Smooth muscle cell (in vitro differentiated cells): ENCODE data around the gene TMEM156. TPM values are rescaled to one million over a fixed set of nuclear protein-coding genes. Genes with fewer than 3 reads are reported as not detected.
A peak's percentile ranks its signal among the peaks of the same experiment; 100 is the strongest.
"Not testable (repeated sequence)": the region's sequence is repeated elsewhere in the genome, so short reads cannot be mapped to it uniquely, and the experiment has no call there.

Source experiments
- DNase-seq: peaks from one replicate; lab custom pipeline; 2025; ENCODE audit not compliant: unreplicated experiment; lab: John Stamatoyannopoulos, UW
- H2AFZ ChIP-seq: fragments of 200-600 bp; sonication (generic); 2 replicates; pipeline ENCODE4 v1.6.0; 2016; ENCODE audit warnings: antibody characterized with exemption, low read depth, mild to moderate bottlenecking
- H3F3A ChIP-seq: fragments of 200-600 bp; sonication (generic); 2 replicates; pipeline ENCODE4 v1.6.0; 2017; ENCODE audit warnings: antibody characterized with exemption, low read depth
- H3K27ac ChIP-seq: fragments of 200-600 bp; sonication (generic); 2 replicates; pipeline ENCODE4 v1.5.1; 2016; ENCODE audit warnings: low read depth, mild to moderate bottlenecking
- H3K27me3 ChIP-seq: fragments of 200-600 bp; sonication (generic); 2 replicates; pipeline ENCODE4 v1.6.1; 2016; ENCODE audit warnings: low read depth, mild to moderate bottlenecking
- H3K36me3 ChIP-seq: fragments of 200-600 bp; sonication (generic); 2 replicates; pipeline ENCODE4 v1.5.1; 2016; ENCODE audit warnings: low read depth
- H3K4me1 ChIP-seq: fragments of 200-600 bp; sonication (generic); 2 replicates; pipeline ENCODE4 v1.5.1; 2016; ENCODE audit warnings: low read depth
- H3K4me2 ChIP-seq: fragments of 200-600 bp; sonication (generic); 2 replicates; pipeline ENCODE4 v1.6.0; 2016; ENCODE audit warnings: mild to moderate bottlenecking
- H3K4me3 ChIP-seq: fragments of 200-600 bp; sonication (generic); 2 replicates; pipeline ENCODE4 v1.5.1; 2016; ENCODE audit warnings: mild to moderate bottlenecking
- H3K79me2 ChIP-seq: fragments of 200-600 bp; sonication (generic); 2 replicates; pipeline ENCODE4 v1.6.0; 2016; ENCODE audit warnings: low read depth, mild to moderate bottlenecking
- H3K9ac ChIP-seq: fragments of 200-600 bp; sonication (generic); 2 replicates; pipeline ENCODE4 v1.6.0; 2016; ENCODE audit warnings: low read depth
- H3K9me3 ChIP-seq: fragments of 200-600 bp; sonication (generic); replicated peaks from 2 replicates; pipeline ENCODE4 v1.5.1; 2016; ENCODE audit warnings: low read depth
- H4K20me1 ChIP-seq: fragments of 200-600 bp; sonication (generic); 2 replicates; pipeline ENCODE4 v1.6.0; 2016; ENCODE audit warnings: low read depth
- WGBS: methylation state at CpG from one replicate; pipeline ENCODE4 v1.1.7; 2016; ENCODE audit warnings: low lambda C conversion rate; 5-methylcytosine and 5-hydroxymethylcytosine counted together
- polyA plus RNA-seq: library from polyadenylated mRNA; unstranded; fragments of >200 nt; fragmentation: Nextera tagmentation; extraction: Ambion mirVana; gene quantifications from 2 replicates; pipeline ENCODE4 v1.2.1, GENCODE V29; 2016
- total RNA-seq: library from RNA; depleted of rRNA; stranded (reverse); fragments of >200 nt; gene quantifications from 2 replicates; pipeline ENCODE4 v1.2.3, GENCODE V29; 2014
- TF ChIP-seq, protein P1 (sequence below): fragments of 200-600 bp; sonication (generic); IDR thresholded peaks from 2 replicates; pipeline ENCODE4 v1.5.1; 2017; ENCODE audit warnings: borderline replicate concordance, mild to moderate bottlenecking, antibody characterized with exemption; ENCODE audit not compliant: insufficient read depth, poor library complexity, severe bottlenecking

Gene TMEM156
- total and polyA plus RNA-seq, 2 experiments from 2014 or later: 0.04 TPM; not detected in 1

- Histone ChIP-seq H3K27ac (peak overlapping the region; percentile 98), H3K79me2 (no peaks in the 10 kb centered on the region), H3K4me1 (no peaks in the 10 kb centered on the region), H4K20me1 (no peaks in the 10 kb centered on the region), H3K9ac (peak overlapping the region; percentile 84), H3F3A (peaks cover 4% of the 10 kb centered on the region), H2AFZ (no peak overlapping the region), H3K36me3 (no peaks in the 10 kb centered on the region), H3K4me3 (no peak overlapping the region), H3K27me3 (no peaks in the 10 kb centered on the region), H3K4me2 (peak overlapping the region; percentile 54), H3K9me3 (no peaks in the 10 kb centered on the region)
- no peak for DNase-seq
- 59% methylated on average over 7 of the region's 7 CpGs for WGBS
- TF ChIP-seq, protein P1, sequence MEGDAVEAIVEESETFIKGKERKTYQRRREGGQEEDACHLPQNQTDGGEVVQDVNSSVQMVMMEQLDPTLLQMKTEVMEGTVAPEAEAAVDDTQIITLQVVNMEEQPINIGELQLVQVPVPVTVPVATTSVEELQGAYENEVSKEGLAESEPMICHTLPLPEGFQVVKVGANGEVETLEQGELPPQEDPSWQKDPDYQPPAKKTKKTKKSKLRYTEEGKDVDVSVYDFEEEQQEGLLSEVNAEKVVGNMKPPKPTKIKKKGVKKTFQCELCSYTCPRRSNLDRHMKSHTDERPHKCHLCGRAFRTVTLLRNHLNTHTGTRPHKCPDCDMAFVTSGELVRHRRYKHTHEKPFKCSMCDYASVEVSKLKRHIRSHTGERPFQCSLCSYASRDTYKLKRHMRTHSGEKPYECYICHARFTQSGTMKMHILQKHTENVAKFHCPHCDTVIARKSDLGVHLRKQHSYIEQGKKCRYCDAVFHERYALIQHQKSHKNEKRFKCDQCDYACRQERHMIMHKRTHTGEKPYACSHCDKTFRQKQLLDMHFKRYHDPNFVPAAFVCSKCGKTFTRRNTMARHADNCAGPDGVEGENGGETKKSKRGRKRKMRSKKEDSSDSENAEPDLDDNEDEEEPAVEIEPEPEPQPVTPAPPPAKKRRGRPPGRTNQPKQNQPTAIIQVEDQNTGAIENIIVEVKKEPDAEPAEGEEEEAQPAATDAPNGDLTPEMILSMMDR: no peak
These were observed 64.7 kb downstream of the TMEM156 start for GRCh38 chr4:38967260-38968095.

- peak overlapping the region; percentile 84 for H3K9ac ChIP-seq
- WGBS: 78% methylated on average over 3 of the region's 3 CpGs
- H3K4me3 ChIP-seq: no peak overlapping the region
- no peaks in the 10 kb centered on the region for H3K9me3 ChIP-seq
- peaks cover 4% of the 10 kb centered on the region for H3F3A ChIP-seq
- peak overlapping the region; percentile 98 for H3K27ac ChIP-seq
- no peaks in the 10 kb centered on the region for H3K27me3 ChIP-seq
- H3K4me1 ChIP-seq: no peaks in the 10 kb centered on the region
- H3K36me3 ChIP-seq: no peaks in the 10 kb centered on the region
- H4K20me1 ChIP-seq: no peaks in the 10 kb centered on the region
- H3K79me2 ChIP-seq: no peaks in the 10 kb centered on the region
- H3K4me2 ChIP-seq: no peak overlapping the region
- TF ChIP-seq, protein P1: no peak
- H2AFZ ChIP-seq: peak overlapping the region; percentile 6
- DNase-seq: no peak
These were observed 66.3 kb downstream of the TMEM156 start for GRCh38 chr4:38965866-38966265.

- no peaks in the 10 kb centered on the region for H3K36me3 ChIP-seq
- DNase-seq: no peak
- H2AFZ ChIP-seq: no peak overlapping the region
- H3F3A ChIP-seq: peaks cover 4% of the 10 kb centered on the region
- no peak overlapping the region for H3K4me3 ChIP-seq
- TF ChIP-seq, protein P1: no peak
- H3K79me2 ChIP-seq: no peaks in the 10 kb centered on the region
- no peaks in the 10 kb centered on the region for H3K9me3 ChIP-seq
- H3K27me3 ChIP-seq: no peaks in the 10 kb centered on the region
- H3K9ac ChIP-seq: no peak overlapping the region
- no peaks in the 10 kb centered on the region for H3K4me1 ChIP-seq
- no peaks in the 10 kb centered on the region for H4K20me1 ChIP-seq
- WGBS: 85% methylated on average over 11 of the region's 11 CpGs
- no peak overlapping the region for H3K27ac ChIP-seq
- H3K4me2 ChIP-seq: no peak overlapping the region
These were observed 67.0 kb downstream of the TMEM156 start for GRCh38 chr4:38964942-38965775.

GRCh38 chr4:38959248-38959647 lies 73.0 kb downstream of the TMEM156 start:
- peak overlapping the region; percentile 72 for H3K27ac ChIP-seq
- not testable (repeated sequence) for H3K9ac ChIP-seq

More at GRCh38 chr4:38959248-38959647, 73.0 kb downstream of the TMEM156 start:
- H3K9me3 ChIP-seq, H3K27me3 ChIP-seq, H2AFZ ChIP-seq, H3K36me3 ChIP-seq, DNase-seq, H4K20me1 ChIP-seq, H3K79me2 ChIP-seq, H3F3A ChIP-seq, H3K4me3 ChIP-seq: not testable (repeated sequence)
- WGBS: 88% methylated on average over 5 of the region's 5 CpGs
- peaks cover 11% of the 10 kb centered on the region for H3K4me1 ChIP-seq
- H3K4me2 ChIP-seq: peak overlapping the region; percentile 19
